Measurements from ENCODE around the gene TAF11L4. TPM values are rescaled to one million over a fixed set of nuclear protein-coding genes. Genes with fewer than 3 reads are reported as not detected.
"Not testable (repeated sequence)": the region's sequence is repeated elsewhere in the genome, so short reads cannot be mapped to it uniquely, and the experiment has no call there.

Gene TAF11L4
- total RNA-seq, 1 donor from 2014 or later = not detected

DNA sequence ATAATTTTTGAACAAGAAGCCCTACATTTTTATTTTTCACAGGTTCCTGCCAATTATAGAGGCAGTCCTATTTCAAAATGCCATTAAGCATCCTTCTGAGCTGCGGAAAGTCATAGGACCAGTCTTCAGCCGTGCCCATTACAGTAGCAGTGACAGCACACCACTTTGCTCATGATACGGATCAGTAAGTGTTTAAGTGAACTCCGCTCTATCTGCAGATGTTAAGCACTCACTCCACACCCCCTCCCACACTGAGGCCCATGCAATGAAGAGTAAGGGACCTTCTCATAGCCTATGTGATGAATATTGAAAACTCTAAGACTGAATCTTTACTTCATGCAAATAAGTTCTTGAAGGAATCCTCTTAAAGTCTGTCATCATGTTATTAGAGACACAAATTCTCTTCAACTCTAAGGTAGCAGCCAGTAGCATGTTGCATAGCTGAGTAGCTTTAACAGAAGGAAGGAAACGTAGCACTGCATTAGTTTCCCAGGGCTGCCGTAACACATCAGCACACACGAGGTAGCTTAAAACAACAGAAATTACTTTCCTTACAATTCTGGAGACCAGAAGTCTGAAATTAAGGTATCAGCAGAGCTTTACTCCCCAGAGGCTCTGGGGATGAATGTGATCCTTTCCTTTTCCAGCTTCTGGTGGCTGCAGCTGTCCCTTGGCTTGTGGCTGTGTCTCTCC, 43.9 kb upstream of the TAF11L4 start:
- DNase-seq (ENCODE audit: low read depth) (no peak), FAIRE-seq (no peak)
- H3K27me3 ChIP-seq (ENCODE audit: insufficient read depth, low read length) = no peaks in the 10 kb centered on the region
- H3K4me3 Mint-ChIP-seq (ENCODE audit: unreplicated experiment) = no peak overlapping the region
- H2AFZ ChIP-seq (ENCODE audit: low read depth, low read length) = no peak overlapping the region
- no peaks in the 10 kb centered on the region for H3K36me3 ChIP-seq (ENCODE audit: insufficient read depth, low read length)
- no peaks in the 10 kb centered on the region for H3K9me3 ChIP-seq (ENCODE audit: insufficient read depth, low read depth, low read length)
- H3K4me1 Mint-ChIP-seq (ENCODE audit: low read depth, unreplicated experiment) = no peaks in the 10 kb centered on the region
- no peak overlapping the region for H3K27ac ChIP-seq (ENCODE audit: low read depth, low read length)
- no peak overlapping the region for H3K4me3 ChIP-seq (ENCODE audit: insufficient read depth, low read depth, low read length)
- no peaks in the 10 kb centered on the region for H3K79me2 ChIP-seq (ENCODE audit: insufficient read depth, low read length)
- H3K9me3 Mint-ChIP-seq (ENCODE audit: unreplicated experiment) = no peaks in the 10 kb centered on the region
- H3K27me3 Mint-ChIP-seq (ENCODE audit: low read depth, unreplicated experiment) = no peaks in the 10 kb centered on the region
- no peaks in the 10 kb centered on the region for H3K36me3 Mint-ChIP-seq (ENCODE audit: low read depth, unreplicated experiment)
- H4K20me1 ChIP-seq (ENCODE audit: insufficient read depth, low read length) = no peaks in the 10 kb centered on the region
- H3K27ac Mint-ChIP-seq (ENCODE audit: unreplicated experiment) = no peak overlapping the region
- no peak overlapping the region for H3K4me2 ChIP-seq (ENCODE audit: low read length)
- no peak overlapping the region for H3K9ac ChIP-seq (ENCODE audit: low read length)
- H3K4me1 ChIP-seq (ENCODE audit: insufficient read depth, low read length) = no peaks in the 10 kb centered on the region
- no peak for TF ChIP-seq EZH2 (IDR thresholded peaks at IDR 0.05; ENCODE audit: insufficient read depth, low read length)
- TF ChIP-seq, protein P1, sequence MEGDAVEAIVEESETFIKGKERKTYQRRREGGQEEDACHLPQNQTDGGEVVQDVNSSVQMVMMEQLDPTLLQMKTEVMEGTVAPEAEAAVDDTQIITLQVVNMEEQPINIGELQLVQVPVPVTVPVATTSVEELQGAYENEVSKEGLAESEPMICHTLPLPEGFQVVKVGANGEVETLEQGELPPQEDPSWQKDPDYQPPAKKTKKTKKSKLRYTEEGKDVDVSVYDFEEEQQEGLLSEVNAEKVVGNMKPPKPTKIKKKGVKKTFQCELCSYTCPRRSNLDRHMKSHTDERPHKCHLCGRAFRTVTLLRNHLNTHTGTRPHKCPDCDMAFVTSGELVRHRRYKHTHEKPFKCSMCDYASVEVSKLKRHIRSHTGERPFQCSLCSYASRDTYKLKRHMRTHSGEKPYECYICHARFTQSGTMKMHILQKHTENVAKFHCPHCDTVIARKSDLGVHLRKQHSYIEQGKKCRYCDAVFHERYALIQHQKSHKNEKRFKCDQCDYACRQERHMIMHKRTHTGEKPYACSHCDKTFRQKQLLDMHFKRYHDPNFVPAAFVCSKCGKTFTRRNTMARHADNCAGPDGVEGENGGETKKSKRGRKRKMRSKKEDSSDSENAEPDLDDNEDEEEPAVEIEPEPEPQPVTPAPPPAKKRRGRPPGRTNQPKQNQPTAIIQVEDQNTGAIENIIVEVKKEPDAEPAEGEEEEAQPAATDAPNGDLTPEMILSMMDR (IDR thresholded peaks at IDR 0.05; ENCODE audit: insufficient read depth, low read depth, low read length) = no peak

DNA sequence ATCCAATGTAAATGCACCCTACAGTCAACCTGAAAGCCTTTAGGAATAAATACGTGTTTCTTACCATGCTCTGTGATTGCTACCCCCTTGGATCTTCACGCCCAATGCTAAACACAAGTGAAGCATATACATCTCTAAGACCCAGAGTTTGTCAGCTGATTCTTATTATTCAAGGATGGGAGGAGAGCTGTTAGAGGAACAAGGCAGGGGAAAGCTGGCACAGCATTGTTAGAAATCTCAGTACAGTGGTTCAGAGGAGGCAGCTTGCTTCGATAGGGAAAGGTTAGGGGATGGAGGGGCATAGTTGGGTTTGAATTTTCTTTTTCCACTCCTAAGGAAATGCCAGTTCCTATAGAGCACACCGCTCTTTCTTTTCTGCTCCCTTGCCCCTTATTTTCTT, 40.2 kb upstream of the TAF11L4 start:
- H3K79me2 ChIP-seq (ENCODE audit: insufficient read depth, low read length) = no peaks in the 10 kb centered on the region
- no peak overlapping the region for H3K4me3 ChIP-seq (ENCODE audit: insufficient read depth, low read depth, low read length)
- DNase-seq (ENCODE audit: low read depth) = no peak
- no peak overlapping the region for H3K4me2 ChIP-seq (ENCODE audit: low read length)
- no peak overlapping the region for H3K4me3 Mint-ChIP-seq (ENCODE audit: unreplicated experiment)
- H3K27ac ChIP-seq (ENCODE audit: low read depth, low read length) = no peak overlapping the region
- H3K36me3 Mint-ChIP-seq (ENCODE audit: low read depth, unreplicated experiment) = no peaks in the 10 kb centered on the region
- H4K20me1 ChIP-seq (ENCODE audit: insufficient read depth, low read length) = no peaks in the 10 kb centered on the region
- no peaks in the 10 kb centered on the region for H3K9me3 Mint-ChIP-seq (ENCODE audit: unreplicated experiment)
- no peak overlapping the region for H2AFZ ChIP-seq (ENCODE audit: low read depth, low read length)
- no peak for FAIRE-seq
- H3K4me1 Mint-ChIP-seq (ENCODE audit: low read depth, unreplicated experiment) = no peaks in the 10 kb centered on the region
- H3K36me3 ChIP-seq (ENCODE audit: insufficient read depth, low read length) = no peaks in the 10 kb centered on the region
- H3K27me3 Mint-ChIP-seq (ENCODE audit: low read depth, unreplicated experiment) = no peaks in the 10 kb centered on the region
- no peak overlapping the region for H3K9ac ChIP-seq (ENCODE audit: low read length)
- no peak overlapping the region for H3K27ac Mint-ChIP-seq (ENCODE audit: unreplicated experiment)
- no peaks in the 10 kb centered on the region for H3K27me3 ChIP-seq (ENCODE audit: insufficient read depth, low read length)
- TF ChIP-seq, protein P1 (IDR thresholded peaks at IDR 0.05; ENCODE audit: insufficient read depth, low read depth, low read length) = no peak
- no peak for TF ChIP-seq EZH2 (IDR thresholded peaks at IDR 0.05; ENCODE audit: insufficient read depth, low read length)
- H3K9me3 ChIP-seq (ENCODE audit: insufficient read depth, low read depth, low read length) = no peaks in the 10 kb centered on the region
- H3K4me1 ChIP-seq (ENCODE audit: insufficient read depth, low read length) = no peaks in the 10 kb centered on the region

GRCh38 chr5:17482790-17483189, 38.8 kb upstream of the TAF11L4 start:
- H3K9me3 ChIP-seq (ENCODE audit: insufficient read depth, low read depth, low read length) = no peaks in the 10 kb centered on the region
- no peak overlapping the region for H3K4me3 Mint-ChIP-seq (ENCODE audit: unreplicated experiment)
- DNase-seq (ENCODE audit: low read depth) = no peak
- H3K27me3 Mint-ChIP-seq (ENCODE audit: low read depth, unreplicated experiment) = no peaks in the 10 kb centered on the region
- no peaks in the 10 kb centered on the region for H3K36me3 ChIP-seq (ENCODE audit: insufficient read depth, low read length)
- TF ChIP-seq EZH2 (IDR thresholded peaks at IDR 0.05; ENCODE audit: insufficient read depth, low read length) = no peak
- TF ChIP-seq, protein P1 (IDR thresholded peaks at IDR 0.05; ENCODE audit: insufficient read depth, low read depth, low read length) = no peak
- H3K4me3 ChIP-seq (ENCODE audit: insufficient read depth, low read depth, low read length) = no peak overlapping the region
- no peak overlapping the region for H2AFZ ChIP-seq (ENCODE audit: low read depth, low read length)
- no peak overlapping the region for H3K27ac Mint-ChIP-seq (ENCODE audit: unreplicated experiment)
- no peaks in the 10 kb centered on the region for H3K4me1 ChIP-seq (ENCODE audit: insufficient read depth, low read length)
- no peaks in the 10 kb centered on the region for H3K9me3 Mint-ChIP-seq (ENCODE audit: unreplicated experiment)
- H3K27me3 ChIP-seq (ENCODE audit: insufficient read depth, low read length) = no peaks in the 10 kb centered on the region
- H3K27ac ChIP-seq (ENCODE audit: low read depth, low read length) = no peak overlapping the region
- H3K36me3 Mint-ChIP-seq (ENCODE audit: low read depth, unreplicated experiment) = no peaks in the 10 kb centered on the region
- no peaks in the 10 kb centered on the region for H3K79me2 ChIP-seq (ENCODE audit: insufficient read depth, low read length)
- H3K9ac ChIP-seq (ENCODE audit: low read length) = no peak overlapping the region
- no peak overlapping the region for H3K4me2 ChIP-seq (ENCODE audit: low read length)
- FAIRE-seq = no peak
- H3K4me1 Mint-ChIP-seq (ENCODE audit: low read depth, unreplicated experiment) = peaks cover 3% of the 10 kb centered on the region
- no peaks in the 10 kb centered on the region for H4K20me1 ChIP-seq (ENCODE audit: insufficient read depth, low read length)

DNA sequence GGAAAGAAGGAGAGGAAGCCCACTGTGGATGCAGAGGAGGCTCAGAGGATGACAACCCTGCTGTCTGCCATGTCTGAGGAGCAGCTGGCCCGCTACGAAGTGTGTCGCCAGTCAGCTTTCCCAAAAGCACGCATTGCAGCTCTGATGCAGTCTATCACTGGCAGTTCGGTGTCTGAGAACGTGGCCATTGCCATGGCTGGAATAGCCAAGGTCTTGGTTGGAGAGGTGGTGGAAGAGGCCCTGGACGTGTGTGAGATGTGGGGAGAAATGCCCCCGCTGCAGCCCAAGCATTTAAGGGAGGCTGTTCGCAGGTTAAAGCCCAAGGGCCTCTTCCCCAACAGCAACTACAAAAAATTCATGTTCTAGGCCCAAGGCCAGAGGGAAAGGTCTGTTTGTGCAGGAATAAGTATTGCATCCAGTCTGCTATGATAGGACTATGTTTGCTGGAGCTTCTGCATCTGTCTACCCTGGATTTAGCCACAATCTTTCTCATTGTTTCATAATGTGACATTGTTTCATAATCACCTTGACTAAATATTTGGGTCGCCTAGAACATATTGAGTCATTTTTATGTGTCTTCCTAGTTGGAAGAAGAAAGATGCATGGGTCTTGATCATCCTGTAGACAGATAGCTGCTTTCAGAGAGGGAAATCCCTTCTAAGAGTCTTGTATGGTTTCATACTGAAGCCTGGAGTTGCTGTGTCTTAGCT, 35.0 kb upstream of the TAF11L4 start:
- not testable (repeated sequence) for H3K4me3 ChIP-seq (ENCODE audit: insufficient read depth, low read depth, low read length); H3K9me3 Mint-ChIP-seq (ENCODE audit: unreplicated experiment); H3K27ac Mint-ChIP-seq (ENCODE audit: unreplicated experiment); H3K4me2 ChIP-seq (ENCODE audit: low read length); FAIRE-seq; H3K4me3 Mint-ChIP-seq (ENCODE audit: unreplicated experiment); H2AFZ ChIP-seq (ENCODE audit: low read depth, low read length); H3K36me3 ChIP-seq (ENCODE audit: insufficient read depth, low read length); H3K27me3 Mint-ChIP-seq (ENCODE audit: low read depth, unreplicated experiment); DNase-seq (ENCODE audit: low read depth); H3K27ac ChIP-seq (ENCODE audit: low read depth, low read length); H3K9ac ChIP-seq (ENCODE audit: low read length); H3K36me3 Mint-ChIP-seq (ENCODE audit: low read depth, unreplicated experiment); H3K79me2 ChIP-seq (ENCODE audit: insufficient read depth, low read length); H3K9me3 ChIP-seq (ENCODE audit: insufficient read depth, low read depth, low read length); H3K4me1 ChIP-seq (ENCODE audit: insufficient read depth, low read length); H4K20me1 ChIP-seq (ENCODE audit: insufficient read depth, low read length); H3K4me1 Mint-ChIP-seq (ENCODE audit: low read depth, unreplicated experiment); H3K27me3 ChIP-seq (ENCODE audit: insufficient read depth, low read length)

Data from astrocyte (in vitro differentiated cells and primary cell).